DOHH2 (cell line): ENCODE measurements around the gene GRAP.

Source experiments
- H3F3A ChIP-seq: fragments of 200-600 bp; sonication (generic), shearing (Covaris generic); 2 replicates; pipeline ENCODE4 v1.6.0; 2016; ENCODE audit warnings: antibody characterized with exemption, mild to moderate bottlenecking; ENCODE audit not compliant: control insufficient read depth, insufficient read depth
- H3K27ac ChIP-seq: fragments of 200-600 bp; sonication (generic); 2 replicates; pipeline ENCODE4 v1.5.1; 2014; ENCODE audit warnings: low read depth, mild to moderate bottlenecking, low read length, moderate library complexity
- H3K27me3 ChIP-seq: fragments of 200-600 bp; sonication (generic); 2 replicates; pipeline ENCODE4 v1.6.1; 2014; ENCODE audit warnings: mild to moderate bottlenecking, low read length, mixed read lengths; ENCODE audit not compliant: control insufficient read depth
- H3K36me3 ChIP-seq: fragments of 200-600 bp; sonication (generic); 2 replicates; pipeline ENCODE4 v1.6.1; 2014; ENCODE audit warnings: mild to moderate bottlenecking, low read length, moderate library complexity, mixed read lengths; ENCODE audit not compliant: control insufficient read depth
- H3K4me1 ChIP-seq: fragments of 200-600 bp; sonication (generic); 2 replicates; pipeline ENCODE4 v1.6.1; 2014; ENCODE audit warnings: mild to moderate bottlenecking, low read length, mixed read lengths; ENCODE audit not compliant: control insufficient read depth
- H3K4me2 ChIP-seq: fragments of 200-600 bp; sonication (generic); 2 replicates; pipeline ENCODE4 v1.6.0; 2014; ENCODE audit warnings: mild to moderate bottlenecking, low read length, moderate library complexity
- H3K4me3 ChIP-seq: fragments of 200-600 bp; sonication (generic); 2 replicates; pipeline ENCODE4 v1.5.1; 2014; ENCODE audit warnings: mild to moderate bottlenecking, low read length, mixed read lengths
- H3K79me2 ChIP-seq: fragments of 200-600 bp; sonication (generic); 2 replicates; pipeline ENCODE4 v1.6.1; 2014; ENCODE audit warnings: mild to moderate bottlenecking, low read length, mixed read lengths; ENCODE audit not compliant: control insufficient read depth
- H3K9me2 ChIP-seq: fragments of 200-600 bp; sonication (generic); replicated peaks from 2 replicates; pipeline ENCODE4 v1.6.1; 2014; ENCODE audit warnings: mild to moderate bottlenecking, low read length, mixed read lengths; ENCODE audit not compliant: control insufficient read depth
- H3K9me3 ChIP-seq: fragments of 200-600 bp; sonication (generic); 2 replicates; pipeline ENCODE4 v1.6.1; 2014; ENCODE audit warnings: antibody characterized with exemption, low read length, mixed read lengths; ENCODE audit not compliant: control insufficient read depth, insufficient read depth
- H4K20me1 ChIP-seq: fragments of 200-600 bp; sonication (generic); 2 replicates; pipeline ENCODE4 v1.6.0; 2014; ENCODE audit warnings: low read depth, mild to moderate bottlenecking, antibody characterized with exemption, low read length, moderate library complexity; ENCODE audit not compliant: control insufficient read depth, insufficient read depth
- EZH2phosphoT487 ChIP-seq: fragments of 200-600 bp; sonication (generic); IDR thresholded peaks from 2 replicates; pipeline ENCODE4 v1.6.1; 2017; ENCODE audit warnings: borderline replicate concordance, mild to moderate bottlenecking, antibody characterized with exemption, low read length, moderate library complexity, mixed read lengths
- TF ChIP-seq, protein P1 (sequence below): fragments of 200-600 bp; sonication (generic); IDR thresholded peaks from one replicate; pipeline ENCODE4 v1.5.1; 2014; ENCODE audit warnings: antibody characterized with exemption, mild to moderate bottlenecking, low read depth, low read length; ENCODE audit not compliant: poor library complexity, severe bottlenecking

GRAP gene

DNA sequence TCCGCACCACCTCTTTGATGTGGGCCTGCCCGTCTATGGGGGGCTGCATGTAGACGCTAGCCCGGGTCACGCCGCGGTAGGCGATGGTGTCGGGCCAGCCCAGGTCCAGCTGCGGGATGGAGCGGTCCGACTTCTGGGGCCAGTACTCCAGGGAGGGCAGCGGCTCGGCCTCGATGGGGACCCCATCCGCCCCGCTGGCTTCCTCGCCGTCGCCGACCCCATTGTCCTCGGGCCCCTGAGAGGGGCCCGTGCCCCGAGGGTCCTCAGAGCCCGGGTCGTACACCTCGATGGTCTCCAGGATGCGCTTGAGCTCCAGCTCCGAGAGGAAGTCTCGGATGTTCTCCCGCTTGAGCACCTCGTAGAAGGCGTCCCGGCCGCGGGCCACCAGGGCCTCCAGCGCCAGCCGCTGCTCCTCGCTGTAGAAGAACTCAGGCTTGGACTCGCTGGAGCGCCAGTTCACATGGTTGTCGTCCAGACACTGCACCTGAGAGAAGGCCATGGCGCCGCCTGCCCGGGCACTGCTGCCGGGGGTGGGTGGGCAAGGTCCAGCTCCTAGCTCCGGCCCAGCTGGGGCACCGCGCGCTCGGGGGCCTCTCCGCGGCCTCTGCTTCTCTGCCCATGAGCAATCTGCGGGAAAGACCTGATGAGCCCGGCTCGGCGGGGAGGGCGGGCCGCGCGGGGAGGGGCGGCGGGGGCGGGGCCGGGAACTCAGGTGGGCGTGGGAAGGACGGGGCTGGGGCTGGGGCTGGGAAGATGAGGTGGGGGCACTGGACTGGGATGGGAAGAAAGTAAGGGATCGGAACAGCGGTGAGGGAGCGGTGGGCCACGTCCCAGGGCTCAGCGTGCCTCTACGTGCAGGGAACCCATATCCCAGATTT, 43.0 kb downstream of the GRAP start:
- H3F3A ChIP-seq = peaks cover 13% of the 10 kb centered on the region
- H3K4me1 ChIP-seq = peaks cover 40% of the 10 kb centered on the region
- peak overlapping the region; percentile 31; the same call in 1 of the 2 replicates for H3K27ac ChIP-seq
- peaks cover 6% of the 10 kb centered on the region; the same call in 1 of the 2 replicates for H4K20me1 ChIP-seq
- no peaks in the 10 kb centered on the region for H3K9me3 ChIP-seq
- TF ChIP-seq, protein P1, sequence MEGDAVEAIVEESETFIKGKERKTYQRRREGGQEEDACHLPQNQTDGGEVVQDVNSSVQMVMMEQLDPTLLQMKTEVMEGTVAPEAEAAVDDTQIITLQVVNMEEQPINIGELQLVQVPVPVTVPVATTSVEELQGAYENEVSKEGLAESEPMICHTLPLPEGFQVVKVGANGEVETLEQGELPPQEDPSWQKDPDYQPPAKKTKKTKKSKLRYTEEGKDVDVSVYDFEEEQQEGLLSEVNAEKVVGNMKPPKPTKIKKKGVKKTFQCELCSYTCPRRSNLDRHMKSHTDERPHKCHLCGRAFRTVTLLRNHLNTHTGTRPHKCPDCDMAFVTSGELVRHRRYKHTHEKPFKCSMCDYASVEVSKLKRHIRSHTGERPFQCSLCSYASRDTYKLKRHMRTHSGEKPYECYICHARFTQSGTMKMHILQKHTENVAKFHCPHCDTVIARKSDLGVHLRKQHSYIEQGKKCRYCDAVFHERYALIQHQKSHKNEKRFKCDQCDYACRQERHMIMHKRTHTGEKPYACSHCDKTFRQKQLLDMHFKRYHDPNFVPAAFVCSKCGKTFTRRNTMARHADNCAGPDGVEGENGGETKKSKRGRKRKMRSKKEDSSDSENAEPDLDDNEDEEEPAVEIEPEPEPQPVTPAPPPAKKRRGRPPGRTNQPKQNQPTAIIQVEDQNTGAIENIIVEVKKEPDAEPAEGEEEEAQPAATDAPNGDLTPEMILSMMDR = no peak
- no peak for TF ChIP-seq EZH2phosphoT487
- peaks cover 25% of the 10 kb centered on the region for H3K36me3 ChIP-seq
- H3K4me2 ChIP-seq = peak overlapping the region; percentile 79
- peaks cover 25% of the 10 kb centered on the region for H3K79me2 ChIP-seq
- H3K9me2 ChIP-seq = no peaks in the 10 kb centered on the region
- H3K4me3 ChIP-seq = peak overlapping the region; percentile 84
- H3K27me3 ChIP-seq = no peaks in the 10 kb centered on the region

- Histone ChIP-seq H3K4me2 (peak overlapping the region; percentile 79), H4K20me1 (peaks cover 6% of the 10 kb centered on the region; the same call in 1 of the 2 replicates), H3F3A (peaks cover 13% of the 10 kb centered on the region), H3K79me2 (peaks cover 25% of the 10 kb centered on the region), H3K27me3 (no peaks in the 10 kb centered on the region), H3K4me1 (peaks cover 40% of the 10 kb centered on the region), H3K36me3 (peaks cover 25% of the 10 kb centered on the region), H3K4me3 (peak overlapping the region; percentile 84), H3K9me3 (no peaks in the 10 kb centered on the region), H3K9me2 (no peaks in the 10 kb centered on the region), H3K27ac (no peak overlapping the region)
- TF ChIP-seq EZH2phosphoT487 = no peak
- TF ChIP-seq, protein P1 = no peak
Measured at GRCh38 chr17:19002805-19003542, 43.8 kb downstream of the GRAP start.

- H4K20me1 ChIP-seq = peaks cover 6% of the 10 kb centered on the region; the same call in 1 of the 2 replicates
- peak overlapping the region; percentile 84 for H3K4me3 ChIP-seq
- TF ChIP-seq EZH2phosphoT487 = no peak
- TF ChIP-seq, protein P1 = no peak
- H3K27ac ChIP-seq = no peak overlapping the region
- H3K9me3 ChIP-seq = no peaks in the 10 kb centered on the region
- H3K4me1 ChIP-seq = peaks cover 40% of the 10 kb centered on the region
- peak overlapping the region; percentile 79 for H3K4me2 ChIP-seq
- H3F3A ChIP-seq = peaks cover 6% of the 10 kb centered on the region
- H3K36me3 ChIP-seq = peaks cover 25% of the 10 kb centered on the region
- peaks cover 25% of the 10 kb centered on the region for H3K79me2 ChIP-seq
- no peaks in the 10 kb centered on the region for H3K27me3 ChIP-seq
- H3K9me2 ChIP-seq = no peaks in the 10 kb centered on the region
Measured at GRCh38 chr17:19001907-19002590, 44.7 kb downstream of the GRAP start.
